ENCODE measurements around the gene AZIN2. TPM values are rescaled to one million over a fixed set of nuclear protein-coding genes. Genes with fewer than 3 reads are reported as not detected.
A peak's percentile ranks its signal among the peaks of the same experiment; 100 is the strongest.

AZIN2 gene
- total RNA-seq, 5 donors from 2014 or later (not counting 1 experiment from before 2014, with no cell fraction given), result 5.6 to 10.7 (median 9.7) TPM

DNA sequence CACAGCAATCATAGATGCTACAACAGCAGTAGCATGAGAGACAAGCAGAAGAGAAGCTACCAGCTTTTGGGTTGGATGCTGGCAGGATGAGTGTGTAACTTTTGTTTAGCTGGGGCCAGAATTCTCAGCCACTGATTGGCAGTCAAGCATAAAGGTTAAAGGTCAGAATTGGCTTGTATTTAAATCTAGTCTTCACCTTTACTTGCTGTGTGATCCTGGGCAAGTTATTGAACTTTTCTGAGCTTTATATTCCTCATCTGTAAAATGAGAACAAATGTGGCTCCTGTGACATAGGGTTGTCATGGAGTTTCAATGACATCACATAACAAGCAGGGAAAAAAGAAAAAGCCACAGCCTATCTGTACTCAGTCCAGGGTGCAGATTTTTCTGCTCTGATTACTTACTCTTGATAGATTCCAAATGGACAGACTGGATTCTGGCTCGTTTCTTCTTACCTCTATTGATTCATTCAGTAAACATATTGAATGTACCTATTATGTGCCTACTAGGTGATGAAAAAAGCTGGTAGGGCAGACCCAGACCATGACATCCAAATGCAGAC lies 2.8 kb upstream of the AZIN2 start:
- no peak overlapping the region for H3K27ac Mint-ChIP-seq
- no peak overlapping the region for H3K4me3 ChIP-seq (ENCODE audit: control insufficient read depth in 1 of 2, extremely low read depth in 1 of 2, low read length in 1 of 2)

GRCh38 chr1:33080373-33080772 lies 580 bp upstream of the AZIN2 start:
- Histone ChIP-seq H3K36me3 (ENCODE audit: control insufficient read depth in 2 of 2, extremely low read depth in 1 of 2, insufficient read depth in 1 of 2, low read length in 1 of 2) (no peaks in the 10 kb centered on the region), H3K27ac (ENCODE audit: low read length) (no peak overlapping the region), H3K9me3 (no peaks in the 10 kb centered on the region), H3K4me1 (ENCODE audit: control insufficient read depth in 1 of 2, extremely low read depth in 1 of 2, insufficient read depth in 2 of 2, low read length in 2 of 2) (peaks cover 8 to 24% of the 10 kb centered on the region in 2 experiments), H3K4me3 (ENCODE audit: control insufficient read depth in 1 of 2, extremely low read depth in 1 of 2, low read length in 1 of 2) (peak overlapping the region; percentile 57 to 82), H3K27me3 (replicated peaks in 1 of 2; ENCODE audit: control insufficient read depth in 2 of 2, extremely low read depth in 1 of 2, insufficient read depth in 2 of 2, low read length in 1 of 2) (peaks cover 0 to 5% of the 10 kb centered on the region in 2 experiments)
- ATAC-seq (replicated peaks in 1 of 4) (no peak), DNase-seq (no peak)
- H3K9me3 Mint-ChIP-seq, result no peaks in the 10 kb centered on the region
- POLR2A ChIA-PET, result interaction anchor here (1.0 to 1.5 kb wide), 4 partner anchors 12 to 116 kb away, joined by 4 to 9 read pairs (median 4); partner anchors contain the start of gene RNF19B (in 1 of the 2)
- no peaks in the 10 kb centered on the region for H3K27me3 Mint-ChIP-seq
- CTCF ChIA-PET, result interaction anchor here in 1 of 2 donors (0.6 to 1.8 kb wide), 4 partner anchors 19 to 269 kb away, joined by 3 to 12 read pairs (median 4); no protein-coding TSS in a partner anchor
- peaks cover 22 to 38% (median 27%) of the 10 kb centered on the region in 3 donors for H3K4me1 Mint-ChIP-seq
- peak overlapping the region; percentile 55 to 70 for H3K27ac Mint-ChIP-seq
- peak overlapping the region; percentile 77 to 84 (median 83) for H3K4me3 Mint-ChIP-seq
- WGBS (ENCODE audit: insufficient coverage), result 91% methylated on average over 4 of the region's 6 CpGs
- no peaks in the 10 kb centered on the region for H3K36me3 Mint-ChIP-seq

More for the DNA sequence above, 2.8 kb upstream of the AZIN2 start:
- no peak for ATAC-seq (replicated peaks in 1 of 4)
- Mint-ChIP-seq H3K4me3 (no peak overlapping the region), H3K9me3 (no peaks in the 10 kb centered on the region), H3K27me3 (no peaks in the 10 kb centered on the region), H3K4me1 (peaks cover 22 to 26% (median 24%) of the 10 kb centered on the region in 3 donors), H3K36me3 (no peaks in the 10 kb centered on the region)
- H3K4me1 ChIP-seq (ENCODE audit: control insufficient read depth in 1 of 2, extremely low read depth in 1 of 2, insufficient read depth in 2 of 2, low read length in 2 of 2), result peaks cover 8 to 24% of the 10 kb centered on the region in 2 experiments
- H3K9me3 ChIP-seq, result no peaks in the 10 kb centered on the region
- H3K27me3 ChIP-seq (replicated peaks in 1 of 2; ENCODE audit: control insufficient read depth in 2 of 2, extremely low read depth in 1 of 2, insufficient read depth in 2 of 2, low read length in 1 of 2), result peaks cover 0 to 5% of the 10 kb centered on the region in 2 experiments
- no peak for DNase-seq
- no CpG with 5 or more reads among the region's 1 CpG for WGBS (ENCODE audit: insufficient coverage)
- ChIA-PET CTCF (no interaction called here), POLR2A (interaction anchor here (0.6 to 0.7 kb wide), 2 partner anchors 199 to 1038 kb away, joined by 4 to 5 read pairs; no protein-coding TSS in a partner anchor)
- no peak overlapping the region for H3K27ac ChIP-seq (ENCODE audit: low read length)
- H3K36me3 ChIP-seq (ENCODE audit: control insufficient read depth in 2 of 2, extremely low read depth in 1 of 2, insufficient read depth in 1 of 2, low read length in 1 of 2), result no peaks in the 10 kb centered on the region

GRCh38 chr1:33081554-33082305 lies 777 bp downstream of the AZIN2 start:
- no peaks in the 10 kb centered on the region for H3K9me3 Mint-ChIP-seq
- DNase-seq (peak in 1 of 35 experiments; percentile 34), ATAC-seq (replicated peaks in 1 of 4) (no peak)
- ChIA-PET CTCF (interaction anchor here in 1 of 2 donors (1.7 to 1.8 kb wide), 2 partner anchors 17 to 45 kb away, joined by 5 to 12 read pairs; no protein-coding TSS in a partner anchor), POLR2A (interaction anchor here in 1 of 2 donors (0.6 kb wide), 1 partner anchor 24 kb away, joined by 5 read pairs; no protein-coding TSS in a partner anchor)
- H3K27ac Mint-ChIP-seq, result peak overlapping the region; percentile 51 to 70
- H3K4me1 Mint-ChIP-seq, result peaks cover 30 to 46% (median 35%) of the 10 kb centered on the region in 3 donors
- H3K27me3 Mint-ChIP-seq, result no peaks in the 10 kb centered on the region
- Histone ChIP-seq H3K4me3 (ENCODE audit: control insufficient read depth in 1 of 2, extremely low read depth in 1 of 2, low read length in 1 of 2) (peak overlapping the region; percentile 76 to 82), H3K27me3 (replicated peaks in 1 of 2; ENCODE audit: control insufficient read depth in 2 of 2, extremely low read depth in 1 of 2, insufficient read depth in 2 of 2, low read length in 1 of 2) (peaks cover 0 to 5% of the 10 kb centered on the region in 2 experiments), H3K9me3 (no peaks in the 10 kb centered on the region), H3K36me3 (ENCODE audit: control insufficient read depth in 2 of 2, extremely low read depth in 1 of 2, insufficient read depth in 1 of 2, low read length in 1 of 2) (no peaks in the 10 kb centered on the region), H3K4me1 (ENCODE audit: control insufficient read depth in 1 of 2, extremely low read depth in 1 of 2, insufficient read depth in 2 of 2, low read length in 2 of 2) (peaks cover 8 to 32% of the 10 kb centered on the region in 2 experiments), H3K27ac (ENCODE audit: low read length) (peak overlapping the region; percentile 42)
- H3K4me3 Mint-ChIP-seq, result peak overlapping the region; percentile 77 to 84 (median 83)
- 19% methylated on average over 28 of the region's 35 CpGs for WGBS (ENCODE audit: insufficient coverage)
- H3K36me3 Mint-ChIP-seq, result no peaks in the 10 kb centered on the region

- WGBS (ENCODE audit: insufficient coverage), result 86% methylated on average over 5 of the region's 6 CpGs
- no peaks in the 10 kb centered on the region for H3K27me3 Mint-ChIP-seq
- H3K36me3 ChIP-seq (ENCODE audit: control insufficient read depth in 2 of 2, extremely low read depth in 1 of 2, insufficient read depth in 1 of 2, low read length in 1 of 2), result no peaks in the 10 kb centered on the region
- peaks cover 8 to 35% of the 10 kb centered on the region in 2 experiments for H3K4me1 ChIP-seq (ENCODE audit: control insufficient read depth in 1 of 2, extremely low read depth in 1 of 2, insufficient read depth in 2 of 2, low read length in 2 of 2)
- DNase-seq, result no peak
- H3K9me3 Mint-ChIP-seq, result no peaks in the 10 kb centered on the region
- H3K27ac ChIP-seq (ENCODE audit: low read length), result no peak overlapping the region
- peak overlapping the region in 1 of 2 donors; percentile 44 for H3K27ac Mint-ChIP-seq
- H3K4me3 ChIP-seq (ENCODE audit: control insufficient read depth in 1 of 2, extremely low read depth in 1 of 2, low read length in 1 of 2), result no peak overlapping the region
- H3K4me3 Mint-ChIP-seq, result peak overlapping the region; percentile 55 to 84 (median 77)
- no peaks in the 10 kb centered on the region for H3K9me3 ChIP-seq
- no peak for ATAC-seq (replicated peaks in 1 of 4)
- ChIA-PET CTCF (interaction anchor here in 1 of 2 donors (1.0 kb wide), 1 partner anchor 44 kb away, joined by 3 read pairs; no protein-coding TSS in a partner anchor), POLR2A (interaction anchor here in 1 of 2 donors (0.5 to 0.6 kb wide), 2 partner anchors 25 to 124 kb away, joined by 3 to 5 read pairs; no protein-coding TSS in a partner anchor)
- H3K27me3 ChIP-seq (replicated peaks in 1 of 2; ENCODE audit: control insufficient read depth in 2 of 2, extremely low read depth in 1 of 2, insufficient read depth in 2 of 2, low read length in 1 of 2), result peaks cover 0 to 5% of the 10 kb centered on the region in 2 experiments
- H3K36me3 Mint-ChIP-seq, result no peaks in the 10 kb centered on the region
- H3K4me1 Mint-ChIP-seq, result peaks cover 34 to 50% (median 39%) of the 10 kb centered on the region in 3 donors
Measured at GRCh38 chr1:33082575-33083108, 1.7 kb downstream of the AZIN2 start.

DNA sequence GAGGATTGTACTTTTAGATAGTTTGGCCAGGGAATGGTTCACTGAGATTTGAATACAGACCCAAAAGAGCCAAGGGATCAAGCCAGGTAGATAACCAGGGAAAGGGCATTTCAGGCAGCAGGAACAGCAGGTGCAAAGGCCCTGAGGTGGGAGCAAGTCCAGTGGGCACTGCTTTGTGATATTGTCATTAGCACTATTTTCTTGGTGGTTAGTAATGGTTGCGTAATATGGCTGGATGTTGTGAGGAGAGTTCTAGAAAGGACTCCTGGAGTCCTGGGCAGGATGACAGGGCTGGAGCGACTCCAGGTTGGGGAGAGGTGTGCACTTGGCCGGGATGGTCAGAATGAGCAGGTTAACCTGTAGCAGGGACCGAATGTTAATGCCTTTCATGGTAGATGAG lies 4.4 kb downstream of the AZIN2 start:
- H3K4me3 ChIP-seq (ENCODE audit: control insufficient read depth in 1 of 2, extremely low read depth in 1 of 2, low read length in 1 of 2), result no peak overlapping the region
- H3K27me3 ChIP-seq (replicated peaks in 1 of 2; ENCODE audit: control insufficient read depth in 2 of 2, extremely low read depth in 1 of 2, insufficient read depth in 2 of 2, low read length in 1 of 2), result peaks cover 0 to 5% of the 10 kb centered on the region in 2 experiments
- no peak for DNase-seq
- H3K27ac ChIP-seq (ENCODE audit: low read length), result no peak overlapping the region
- 85% methylated on average over 4 of the region's 4 CpGs for WGBS (ENCODE audit: insufficient coverage)
- Mint-ChIP-seq H3K9me3 (no peaks in the 10 kb centered on the region), H3K27ac (peak overlapping the region; percentile 45 to 55), H3K36me3 (no peaks in the 10 kb centered on the region), H3K27me3 (no peaks in the 10 kb centered on the region), H3K4me1 (peaks cover 46 to 60% (median 51%) of the 10 kb centered on the region in 3 donors), H3K4me3 (no peak overlapping the region)
- ATAC-seq (replicated peaks in 1 of 4), result no peak
- CTCF ChIA-PET, result interaction anchor here (0.7 to 0.8 kb wide), 2 partner anchors 10 to 15 kb away, joined by 4 to 5 read pairs; no protein-coding TSS in a partner anchor
- peaks cover 0 to 3% of the 10 kb centered on the region in 2 donors for H3K36me3 ChIP-seq (ENCODE audit: control insufficient read depth in 2 of 2, extremely low read depth in 1 of 2, insufficient read depth in 1 of 2, low read length in 1 of 2)
- H3K9me3 ChIP-seq, result no peaks in the 10 kb centered on the region
- POLR2A ChIA-PET, result no interaction called here
- H3K4me1 ChIP-seq (ENCODE audit: control insufficient read depth in 1 of 2, extremely low read depth in 1 of 2, insufficient read depth in 2 of 2, low read length in 2 of 2), result peaks cover 17 to 44% of the 10 kb centered on the region in 2 experiments

Measured in T-cell (primary cell).